Activated B cell treated with CpG ODN at 0.5 μM for 24 hours (primary cell): Measurements from ENCODE around the gene POLR2A. TPM values are rescaled to one million over a fixed set of nuclear protein-coding genes. Genes with fewer than 3 reads are reported as not detected.

Experiments
- ATAC-seq: fragments of 200-7000 bp; cut with Tn5 transposase; one replicate; pipeline ENCODE4 v1.10.0; 2021; ENCODE audit warnings: low read depth, mild to moderate bottlenecking, moderate library complexity
- CTCF ChIA-PET: fragments of 350-600 bp; sonication (Branson Sonifier 250); formaldehyde crosslinking; loops from one replicate; lab custom pipeline; 2021; ENCODE audit warnings: antibody characterized with exemption; lab: Charles Lee
- POLR2A ChIA-PET: fragments of 350-600 bp; sonication (Branson Sonifier 250); formaldehyde crosslinking; loops from one replicate; lab custom pipeline; 2021; ENCODE audit warnings: antibody characterized with exemption; lab: Charles Lee
- DNase-seq: peaks from one replicate; pipeline ENCODE4 v3.0.0; 2022
- H3K27ac Mint-ChIP-seq: one replicate; pipeline ENCODE4 v1.8.0; 2020; ENCODE audit warnings: mixed read lengths
- H3K27me3 Mint-ChIP-seq: one replicate; pipeline ENCODE4 v1.8.0; 2021; ENCODE audit warnings: mixed read lengths
- H3K36me3 Mint-ChIP-seq: one replicate; pipeline ENCODE4 v1.8.0; 2021; ENCODE audit warnings: low read depth, mixed read lengths
- H3K4me1 Mint-ChIP-seq: one replicate; pipeline ENCODE4 v1.8.0; 2021; ENCODE audit warnings: mixed read lengths
- H3K4me3 Mint-ChIP-seq: one replicate; pipeline ENCODE4 v1.8.0; 2020; ENCODE audit warnings: mild to moderate bottlenecking, mixed read lengths
- H3K9me3 Mint-ChIP-seq: one replicate; pipeline ENCODE4 v1.8.0; 2020; ENCODE audit warnings: mixed read lengths
- intact Hi-C: fragments of 100-400 bp; cut with micrococcal nuclease; formaldehyde crosslinking; loops from one replicate; pipeline ENCODE4 v1.15.1; 2024
- total RNA-seq: library from RNA; stranded (reverse); gene quantifications from 2 replicates; pipeline ENCODE4 v1.2.3, GENCODE V29; 2022
- TF ChIP-seq, protein P1 (sequence below): fragments of 200-600 bp; IDR thresholded peaks from one replicate; pipeline ENCODE4 v1.8.0; 2022; ENCODE audit warnings: antibody characterized with exemption, mild to moderate bottlenecking

The POLR2A gene
- total RNA-seq, 1 donor from 2014 or later, result 162 TPM

DNA sequence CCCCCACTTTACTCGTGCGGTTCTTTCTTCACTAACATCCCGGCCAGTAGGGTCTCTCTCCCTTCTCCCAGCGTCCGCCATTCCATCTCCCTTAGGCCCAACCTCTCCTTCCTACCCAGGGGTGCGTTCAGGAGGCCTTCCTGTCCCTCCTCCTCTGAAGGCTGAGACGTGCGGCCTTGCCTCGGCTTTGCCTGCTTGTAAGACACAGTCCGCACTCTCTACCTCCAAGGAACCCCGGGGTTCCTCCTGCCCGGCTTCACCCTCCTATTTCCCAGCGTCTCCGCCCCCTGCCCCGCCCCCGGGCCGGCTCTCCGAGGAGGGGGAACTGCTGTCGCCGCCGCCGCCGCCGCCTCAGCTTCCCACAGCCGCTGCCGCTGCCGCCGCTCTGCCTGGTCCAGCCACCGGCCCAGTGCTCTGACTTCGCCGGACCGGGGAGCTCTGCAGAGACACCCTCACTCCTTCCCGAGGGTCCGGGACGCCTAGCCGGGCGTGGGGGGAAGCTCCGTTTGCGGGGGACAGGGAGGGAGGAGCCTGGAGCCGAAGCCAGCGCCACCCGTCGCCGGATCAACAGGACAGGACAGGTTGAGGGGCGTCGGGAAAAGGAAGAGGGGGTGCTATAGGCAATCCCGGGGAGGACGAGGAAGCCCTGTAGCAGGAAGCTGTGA, 46.1 kb upstream of the POLR2A start:
- ATAC-seq (no peak), DNase-seq (peak; percentile 64)
- intact Hi-C loops, result loop anchor here (1.0 to 5.0 kb wide), 3 partner anchors 82 to 391 kb away; no protein-coding TSS in a partner anchor
- Mint-ChIP-seq H3K4me3 (peak overlapping the region; percentile 58), H3K4me1 (peaks cover 52% of the 10 kb centered on the region), H3K27ac (no peak overlapping the region), H3K27me3 (peaks cover 31% of the 10 kb centered on the region), H3K9me3 (no peaks in the 10 kb centered on the region), H3K36me3 (peaks cover 4% of the 10 kb centered on the region)
- ChIA-PET CTCF (interaction anchor here (1.2 to 2.7 kb wide), 3 partner anchors 42 to 56 kb away, joined by 3 to 10 read pairs (median 7); partner anchors contain the start of gene ZBTB4), POLR2A (interaction anchor here (0.7 to 3.9 kb wide), 9 partner anchors 9 to 249 kb away, joined by 3 to 45 read pairs (median 6); partner anchors contain the start of genes MPDU1, NEURL4, POLR2A and SLC35G6)
- TF ChIP-seq, protein P1, sequence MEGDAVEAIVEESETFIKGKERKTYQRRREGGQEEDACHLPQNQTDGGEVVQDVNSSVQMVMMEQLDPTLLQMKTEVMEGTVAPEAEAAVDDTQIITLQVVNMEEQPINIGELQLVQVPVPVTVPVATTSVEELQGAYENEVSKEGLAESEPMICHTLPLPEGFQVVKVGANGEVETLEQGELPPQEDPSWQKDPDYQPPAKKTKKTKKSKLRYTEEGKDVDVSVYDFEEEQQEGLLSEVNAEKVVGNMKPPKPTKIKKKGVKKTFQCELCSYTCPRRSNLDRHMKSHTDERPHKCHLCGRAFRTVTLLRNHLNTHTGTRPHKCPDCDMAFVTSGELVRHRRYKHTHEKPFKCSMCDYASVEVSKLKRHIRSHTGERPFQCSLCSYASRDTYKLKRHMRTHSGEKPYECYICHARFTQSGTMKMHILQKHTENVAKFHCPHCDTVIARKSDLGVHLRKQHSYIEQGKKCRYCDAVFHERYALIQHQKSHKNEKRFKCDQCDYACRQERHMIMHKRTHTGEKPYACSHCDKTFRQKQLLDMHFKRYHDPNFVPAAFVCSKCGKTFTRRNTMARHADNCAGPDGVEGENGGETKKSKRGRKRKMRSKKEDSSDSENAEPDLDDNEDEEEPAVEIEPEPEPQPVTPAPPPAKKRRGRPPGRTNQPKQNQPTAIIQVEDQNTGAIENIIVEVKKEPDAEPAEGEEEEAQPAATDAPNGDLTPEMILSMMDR, result no peak

DNA sequence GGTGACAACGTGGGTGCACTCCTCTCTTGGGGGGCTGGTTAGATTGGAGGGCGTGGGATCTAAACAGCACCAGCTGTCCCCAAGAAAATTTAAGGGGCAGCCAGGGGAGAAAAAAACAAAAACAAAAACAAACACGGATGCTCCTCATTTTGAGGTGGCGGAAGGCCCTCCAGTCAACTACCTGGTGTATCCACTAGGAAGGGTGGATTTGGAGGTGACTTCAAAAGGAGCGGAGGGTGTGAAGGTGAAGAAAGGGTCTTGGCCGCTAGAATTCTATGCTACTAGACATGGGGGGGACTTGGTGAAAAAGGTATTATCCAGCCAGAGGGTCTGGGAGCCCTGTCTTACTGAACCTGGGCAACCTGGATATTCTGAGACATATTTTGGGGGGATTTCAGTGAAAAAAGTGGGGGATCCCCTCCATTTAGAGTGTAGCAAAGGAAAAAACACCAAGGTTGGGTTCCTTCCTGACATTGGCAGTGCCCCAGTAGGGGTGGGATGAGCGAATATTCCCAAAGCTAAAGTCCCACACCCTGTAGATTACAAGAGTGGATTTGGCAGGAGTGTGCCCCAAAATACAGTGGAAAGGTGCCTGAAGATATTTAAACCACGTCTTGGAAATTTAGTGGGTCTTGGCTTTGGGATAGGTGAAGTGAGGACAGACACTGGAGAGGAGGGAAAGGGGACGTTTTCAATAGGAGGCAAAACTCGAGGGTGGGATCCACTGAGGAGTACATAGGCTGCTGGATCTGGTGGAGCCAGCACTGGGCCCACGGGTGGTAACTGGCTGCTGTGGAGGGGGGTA, 45.3 kb upstream of the POLR2A start:
- TF ChIP-seq, protein P1, result no peak
- no peak for DNase-seq
- ChIA-PET POLR2A (interaction anchor here (0.7 to 3.9 kb wide), 9 partner anchors 16 to 145 kb away, joined by 3 to 42 read pairs (median 6); partner anchors contain the start of genes MPDU1, NEURL4, POLR2A and SLC35G6), CTCF (interaction anchor here (1.1 kb wide), 1 partner anchor 83 kb away, joined by 3 read pairs; no protein-coding TSS in a partner anchor)
- intact Hi-C loops, result loop anchor here (5.0 kb wide), 2 partner anchors 227 to 392 kb away; no protein-coding TSS in a partner anchor
- H3K4me1 Mint-ChIP-seq, result peaks cover 52% of the 10 kb centered on the region
- peaks cover 4% of the 10 kb centered on the region for H3K36me3 Mint-ChIP-seq
- peak overlapping the region; percentile 58 for H3K4me3 Mint-ChIP-seq
- no peaks in the 10 kb centered on the region for H3K9me3 Mint-ChIP-seq
- no peak for ATAC-seq
- peaks cover 39% of the 10 kb centered on the region for H3K27me3 Mint-ChIP-seq
- H3K27ac Mint-ChIP-seq, result no peak overlapping the region

DNA sequence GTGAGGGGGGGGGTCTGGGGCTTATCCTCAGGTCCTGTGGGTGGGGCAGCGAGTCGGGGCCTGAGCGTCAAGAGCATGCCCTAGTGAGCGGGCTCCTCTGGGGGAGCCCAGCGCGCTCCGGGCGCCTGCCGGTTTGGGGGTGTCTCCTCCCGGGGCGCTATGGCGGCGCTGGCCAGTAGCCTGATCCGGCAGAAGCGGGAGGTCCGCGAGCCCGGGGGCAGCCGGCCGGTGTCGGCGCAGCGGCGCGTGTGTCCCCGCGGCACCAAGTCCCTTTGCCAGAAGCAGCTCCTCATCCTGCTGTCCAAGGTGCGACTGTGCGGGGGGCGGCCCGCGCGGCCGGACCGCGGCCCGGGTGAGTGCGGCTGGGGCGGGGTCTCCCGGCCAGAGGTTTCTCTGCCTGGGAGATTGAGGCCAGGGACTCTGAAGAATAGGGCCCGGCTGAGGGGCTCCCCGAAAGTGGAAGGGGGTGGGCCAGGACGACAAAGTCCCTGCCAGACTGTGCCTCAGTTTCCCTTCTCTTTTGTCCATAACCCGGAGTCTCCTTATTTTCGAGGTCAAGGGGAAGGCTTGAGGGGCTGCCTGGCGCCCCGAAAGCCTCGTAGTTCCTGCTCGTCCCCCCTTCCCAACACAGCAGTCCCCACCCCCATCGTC, 44.6 kb upstream of the POLR2A start, which contains the start of gene FGF11:
Gene FGF11 (plus strand): TSS at position 51 of the 651 bp plus-strand sequence. CDS start 109 bp downstream, at position 160.
- TF ChIP-seq, protein P1, result no peak
- intact Hi-C loops, result loop anchor here (5.0 kb wide), 2 partner anchors 227 to 392 kb away; no protein-coding TSS in a partner anchor
- Mint-ChIP-seq H3K27me3 (peaks cover 44% of the 10 kb centered on the region), H3K9me3 (no peaks in the 10 kb centered on the region), H3K4me3 (peak within 1 kb of the TSS; percentile 75), H3K27ac (no peak within 1 kb of the TSS), H3K4me1 (peaks cover 56% of the 10 kb centered on the region), H3K36me3 (peaks cover 4% of the 10 kb centered on the region)
- no peak for ATAC-seq
- POLR2A ChIA-PET, result interaction anchor here (0.7 to 3.3 kb wide), 7 partner anchors 35 to 124 kb away, joined by 3 to 30 read pairs (median 4); partner anchors contain the start of genes POLR2A, TMEM256 and TMEM95
- CTCF ChIA-PET, result interaction anchor here (1.1 kb wide), 1 partner anchor 84 kb away, joined by 3 read pairs; no protein-coding TSS in a partner anchor
- DNase-seq, result peak; percentile 28

DNA sequence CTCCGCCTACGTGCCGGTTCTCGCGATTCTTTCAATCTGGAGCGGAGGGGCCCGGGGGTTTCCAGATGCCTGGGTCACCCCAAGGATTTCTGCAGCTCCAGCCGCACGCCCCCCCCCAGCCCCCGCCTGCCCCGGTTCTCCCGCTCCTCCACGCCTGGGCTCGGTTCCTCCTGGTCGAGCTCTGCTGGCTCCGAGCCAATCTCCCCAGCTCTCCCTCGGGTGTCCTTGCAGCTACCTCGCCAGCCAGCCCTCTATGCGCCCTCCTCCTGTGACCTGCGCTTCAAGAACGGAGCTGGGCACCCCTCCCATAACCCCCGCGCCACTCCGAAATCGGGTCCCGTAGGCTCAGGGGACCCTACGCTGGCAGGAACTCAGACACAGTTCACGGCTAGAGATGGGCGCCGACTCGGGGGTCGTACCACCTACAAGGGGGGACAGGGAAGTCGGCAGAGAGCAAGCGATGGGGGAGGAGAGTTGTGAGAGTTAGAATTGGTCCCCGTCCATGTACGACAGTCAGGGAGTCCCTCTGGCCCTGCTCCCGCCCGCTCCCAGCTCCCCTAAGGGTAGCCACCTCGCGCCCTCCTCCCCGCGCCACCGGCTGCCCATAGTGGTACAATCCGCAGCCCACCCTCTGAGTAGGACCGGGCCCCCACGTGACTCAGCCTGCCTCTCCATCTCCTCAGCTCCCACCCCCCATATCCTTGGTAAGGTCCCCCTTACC, 43.9 kb upstream of the POLR2A start:
- CTCF ChIA-PET, result interaction anchor here (1.1 kb wide), 1 partner anchor 84 kb away, joined by 3 read pairs; no protein-coding TSS in a partner anchor
- TF ChIP-seq, protein P1, result no peak
- Mint-ChIP-seq H3K4me3 (peak overlapping the region; percentile 75), H3K27ac (no peak overlapping the region), H3K4me1 (peaks cover 58% of the 10 kb centered on the region), H3K9me3 (no peaks in the 10 kb centered on the region), H3K36me3 (peaks cover 4% of the 10 kb centered on the region), H3K27me3 (peaks cover 47% of the 10 kb centered on the region)
- no peak for ATAC-seq
- POLR2A ChIA-PET, result interaction anchor here (0.6 to 3.3 kb wide), 12 partner anchors 35 to 395 kb away, joined by 3 to 30 read pairs (median 4); partner anchors contain the start of genes POLR2A, TMEM256 and TMEM95
- DNase-seq, result peak; percentile 35
- intact Hi-C loops, result no loop called here
